CD14-positive monocyte (primary cell): ENCODE measurements around the gene PDK2. TPM values are rescaled to one million over a fixed set of nuclear protein-coding genes. Genes with fewer than 3 reads are reported as not detected.
"Not testable (repeated sequence)": the region's sequence is repeated elsewhere in the genome, so short reads cannot be mapped to it uniquely, and the experiment has no call there.

Experiments used
- DNase-seq, 3 donors: peaks; one replicate each; pipeline ENCODE4 v3.0.0-alpha.2; 2011 to 2022
- H2AFZ ChIP-seq: 2 replicates; pipeline ENCODE4 v1.6.0; 2012; ENCODE audit warnings: mild to moderate bottlenecking, low read depth, low read length, inconsistent platforms; ENCODE audit not compliant: insufficient read depth, poor library complexity, severe bottlenecking
- H3K27ac ChIP-seq, 2 donors: 1 replicate in 1 of 2; 2 replicates in 1 of 2; pipeline ENCODE4 v1.5.1; 2012 to 2013; ENCODE audit warnings: low read length in 2 of 2, control low read depth in 1 of 2, inconsistent platforms in 1 of 2, low read depth in 1 of 2, mild to moderate bottlenecking in 1 of 2
- H3K27me3 ChIP-seq, 2 donors: one replicate each; pipeline versions ENCODE4 v1.6.0 to v1.6.1; 2011 to 2013; ENCODE audit warnings: low read length in 2 of 2; ENCODE audit not compliant: control insufficient read depth in 2 of 2, insufficient read depth in 2 of 2
- H3K36me3 ChIP-seq, 2 donors: replicated peaks in 1 of 2; 1 replicate in 1 of 2; 2 replicates in 1 of 2; pipeline versions ENCODE4 v1.5.1 to v1.6.1; 2012 to 2013; ENCODE audit warnings: low read length in 2 of 2, control low read depth in 1 of 2, inconsistent platforms in 1 of 2, mild to moderate bottlenecking in 1 of 2; ENCODE audit not compliant: insufficient read depth in 2 of 2, control insufficient read depth in 1 of 2
- H3K4me1 ChIP-seq, 2 donors: 1 replicate in 1 of 2; 2 replicates in 1 of 2; pipeline versions ENCODE4 v1.5.1 to v1.6.1; 2012 to 2013; ENCODE audit warnings: low read length in 2 of 2, control low read depth in 1 of 2, inconsistent platforms in 1 of 2, mild to moderate bottlenecking in 1 of 2, moderate library complexity in 1 of 2; ENCODE audit not compliant: insufficient read depth in 2 of 2, control insufficient read depth in 1 of 2
- H3K4me2 ChIP-seq: replicated peaks from 2 replicates; pipeline ENCODE3; 2012; ENCODE audit warnings: low read length, moderate library complexity, mild to moderate bottlenecking; ENCODE audit not compliant: poor library complexity, severe bottlenecking; ENCODE audit errors: extremely low read depth
- H3K4me3 ChIP-seq, 3 experiments: fragments of 200-600 bp in 1 of 3; sonication (generic) in 1 of 3; replicated peaks in 1 of 3; 1 replicate in 2 of 3; 2 replicates in 1 of 3; pipeline ENCODE4 v1.5.1; 2011 to 2013; ENCODE audit warnings: low read length in 3 of 3, mild to moderate bottlenecking in 3 of 3, control low read depth in 2 of 3, low read depth in 2 of 3, inconsistent platforms in 1 of 3, moderate library complexity in 1 of 3
- H3K79me2 ChIP-seq: 2 replicates; pipeline ENCODE4 v1.6.0; 2012; ENCODE audit warnings: mild to moderate bottlenecking, control low read depth, inconsistent platforms, low read length, moderate library complexity; ENCODE audit not compliant: insufficient read depth
- H3K9ac ChIP-seq: 2 replicates; pipeline ENCODE4 v1.6.0; 2017; ENCODE audit warnings: low read length, mild to moderate bottlenecking; ENCODE audit not compliant: insufficient read depth, poor library complexity, severe bottlenecking
- H3K9me3 ChIP-seq, 2 donors: replicated peaks in 1 of 2; 1 replicate in 1 of 2; 2 replicates in 1 of 2; pipeline versions ENCODE4 v1.5.1 to v1.6.1; 2012 to 2013; ENCODE audit warnings: low read length in 2 of 2, control low read depth in 1 of 2; ENCODE audit not compliant: control insufficient read depth in 1 of 2, insufficient read depth in 1 of 2
- H4K20me1 ChIP-seq: 2 replicates; pipeline ENCODE4 v1.6.0; 2012; ENCODE audit warnings: mild to moderate bottlenecking, low read length, control low read depth, moderate library complexity; ENCODE audit not compliant: insufficient read depth
- H3K27ac Mint-ChIP-seq, 7 donors: one replicate each; pipeline ENCODE4 v1.8.0; 2020; ENCODE audit warnings: mild to moderate bottlenecking in 7 of 7, mixed read lengths in 7 of 7, moderate library complexity in 6 of 7, inconsistent platforms in 2 of 7
- H3K27me3 Mint-ChIP-seq, 3 donors: one replicate each; pipeline ENCODE4 v1.8.0; 2021 to 2022; ENCODE audit warnings: low read depth in 3 of 3, mild to moderate bottlenecking in 3 of 3, mixed read lengths in 3 of 3, moderate library complexity in 3 of 3, inconsistent platforms in 1 of 3
- H3K36me3 Mint-ChIP-seq, 2 donors: one replicate each; pipeline ENCODE4 v1.8.0; 2020; ENCODE audit warnings: mixed read lengths in 2 of 2, inconsistent platforms in 1 of 2, mild to moderate bottlenecking in 1 of 2
- H3K4me1 Mint-ChIP-seq: one replicate; pipeline ENCODE4 v1.8.0; 2020; ENCODE audit warnings: mild to moderate bottlenecking, mixed read lengths
- H3K4me3 Mint-ChIP-seq, 2 donors: one replicate each; pipeline ENCODE4 v1.8.0; 2020; ENCODE audit warnings: mild to moderate bottlenecking in 2 of 2, mixed read lengths in 2 of 2, moderate library complexity in 1 of 2
- H3K9me3 Mint-ChIP-seq, 7 donors: one replicate each; pipeline ENCODE4 v1.8.0; 2020 to 2022; ENCODE audit warnings: mixed read lengths in 7 of 7, mild to moderate bottlenecking in 6 of 7, moderate library complexity in 6 of 7, inconsistent platforms in 2 of 7
- CTCF ChIP-seq: fragments of 200-600 bp; IDR thresholded peaks from one replicate; pipeline ENCODE4 v1.8.0; 2022; ENCODE audit warnings: antibody characterized with exemption, mild to moderate bottlenecking
- WGBS: methylation state at CpG from one replicate; pipeline ENCODE4 v1.1.5; 2013; ENCODE audit warnings: missing lambda C conversion rate; ENCODE audit not compliant: insufficient coverage; 5-methylcytosine and 5-hydroxymethylcytosine counted together
- intact Hi-C, 2 donors: fragments of 100-400 bp; cut with micrococcal nuclease; formaldehyde crosslinking; loops; one replicate each; pipeline versions ENCODE4 v1.15.0 to v1.15.1; 2023
- polyA plus RNA-seq, 3 donors: library from polyadenylated mRNA; depleted of rRNA in 1 of 3; unstranded in 2 of 3; stranded (reverse) in 1 of 3; fragments of 300-500 nt in 2 of 3; fragments of >200 nt in 1 of 3; fragmentation: Illumina TruSeq in 2 of 3; gene quantifications; 1 replicate in 2 of 3; 2 replicates in 1 of 3; pipeline ENCODE4 v1.2.3, GENCODE V29; 2012 to 2021

PDK2 gene
- polyA plus RNA-seq, 3 donors: 15.9 to 43.0 (median 23.4) TPM

GRCh38 chr17:50060951-50061712 lies 34.0 kb upstream of the PDK2 start:
- peaks cover 0 to 5% of the 10 kb centered on the region in 2 donors for H3K36me3 Mint-ChIP-seq

DNA sequence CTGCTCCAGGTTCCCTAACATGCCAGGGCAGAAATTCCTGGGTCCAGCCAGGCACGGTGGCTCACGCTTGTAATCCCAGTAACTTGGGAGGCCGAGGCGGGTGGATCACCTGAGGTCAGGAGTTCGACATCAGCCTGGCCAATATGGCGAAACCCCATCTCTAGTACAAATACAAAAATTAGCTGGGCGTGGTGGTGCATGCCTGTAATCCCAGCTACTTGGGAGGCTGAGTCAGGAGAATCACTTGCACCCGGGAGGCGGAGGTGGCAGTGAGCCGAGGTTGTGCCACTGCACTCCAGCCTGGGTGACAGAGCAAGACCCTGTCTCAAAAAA lies 33.5 kb upstream of the PDK2 start:
- Mint-ChIP-seq H3K27me3 (peaks cover 28 to 52% (median 33%) of the 10 kb centered on the region in 3 donors), H3K4me1 (peaks cover 15% of the 10 kb centered on the region)
- H3K9me3 ChIP-seq, intact Hi-C loops, H3K27ac ChIP-seq, H3K4me2 ChIP-seq, H4K20me1 ChIP-seq, H3K4me3 Mint-ChIP-seq, H2AFZ ChIP-seq, H3K27ac Mint-ChIP-seq, H3K4me3 ChIP-seq, H3K36me3 Mint-ChIP-seq, H3K79me2 ChIP-seq, H3K9me3 Mint-ChIP-seq, H3K4me1 ChIP-seq, DNase-seq, H3K36me3 ChIP-seq, H3K9ac ChIP-seq: not testable (repeated sequence)
- H3K27me3 ChIP-seq: peaks cover 11 to 25% of the 10 kb centered on the region in 2 donors
- WGBS: 96% methylated on average over 4 of the region's 10 CpGs

More at GRCh38 chr17:50060951-50061712, 34.0 kb upstream of the PDK2 start:
- no peak for TF ChIP-seq CTCF
- DNase-seq: no peak
- Mint-ChIP-seq H3K27ac (no peak overlapping the region), H3K4me1 (peaks cover 18% of the 10 kb centered on the region), H3K9me3 (peaks cover 0 to 10% (median 2%) of the 10 kb centered on the region in 7 donors), H3K27me3 (peaks cover 32 to 57% (median 33%) of the 10 kb centered on the region in 3 donors), H3K4me3 (no peak overlapping the region)
- H3K4me1 ChIP-seq: peaks cover 8 to 11% of the 10 kb centered on the region in 2 donors
- peaks cover 12 to 29% of the 10 kb centered on the region in 2 donors for H3K27me3 ChIP-seq
- H3K36me3 ChIP-seq: no peaks in the 10 kb centered on the region
- H3K9me3 ChIP-seq: peaks cover 0 to 6% of the 10 kb centered on the region in 2 donors
- 83% methylated on average over 6 of the region's 9 CpGs for WGBS
- H2AFZ ChIP-seq: no peak overlapping the region
- no peaks in the 10 kb centered on the region for H3K79me2 ChIP-seq
- H3K4me2 ChIP-seq: no peak overlapping the region
- no peak overlapping the region for H3K4me3 ChIP-seq
- intact Hi-C loops: no loop called here
- H3K9ac ChIP-seq: no peak overlapping the region
- H4K20me1 ChIP-seq: no peaks in the 10 kb centered on the region
- no peak overlapping the region for H3K27ac ChIP-seq
